ENCODE measurements around the gene SNX25.

DNA sequence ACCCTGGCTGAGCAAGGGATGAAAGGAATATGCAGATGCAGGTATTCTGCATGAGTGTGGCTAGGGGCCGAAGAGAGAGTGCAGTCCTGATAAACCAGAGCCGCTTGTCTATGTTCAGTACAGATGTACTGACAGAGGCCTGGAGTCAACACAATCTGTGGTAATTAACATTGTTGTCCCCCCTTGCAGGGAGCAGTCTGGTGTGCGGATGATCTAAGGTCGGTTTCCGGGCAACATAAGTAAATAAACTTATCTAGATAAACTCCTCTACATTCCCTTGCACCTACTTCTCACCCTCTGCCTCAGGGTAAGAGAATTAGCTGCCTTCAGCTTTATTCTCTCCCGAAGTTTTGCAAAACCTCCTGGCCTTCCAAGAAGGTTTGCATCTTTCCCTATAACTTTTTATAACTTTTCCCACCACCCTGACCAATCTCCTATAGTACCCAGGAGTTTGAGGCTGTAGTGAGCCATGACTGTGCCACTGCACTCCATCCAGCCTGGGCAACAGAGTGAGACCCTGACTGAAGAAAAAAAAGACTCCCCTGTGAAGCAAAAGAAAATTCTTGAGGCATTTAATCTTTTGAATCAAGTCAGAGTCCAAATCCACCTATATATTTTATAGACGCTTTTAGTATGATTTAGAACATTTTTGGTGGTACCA lies 26.6 kb downstream of the SNX25 start:
- no peak for TF ChIP-seq POLR2A (IDR thresholded peaks at IDR 0.05)
- TF ChIP-seq, protein P1, sequence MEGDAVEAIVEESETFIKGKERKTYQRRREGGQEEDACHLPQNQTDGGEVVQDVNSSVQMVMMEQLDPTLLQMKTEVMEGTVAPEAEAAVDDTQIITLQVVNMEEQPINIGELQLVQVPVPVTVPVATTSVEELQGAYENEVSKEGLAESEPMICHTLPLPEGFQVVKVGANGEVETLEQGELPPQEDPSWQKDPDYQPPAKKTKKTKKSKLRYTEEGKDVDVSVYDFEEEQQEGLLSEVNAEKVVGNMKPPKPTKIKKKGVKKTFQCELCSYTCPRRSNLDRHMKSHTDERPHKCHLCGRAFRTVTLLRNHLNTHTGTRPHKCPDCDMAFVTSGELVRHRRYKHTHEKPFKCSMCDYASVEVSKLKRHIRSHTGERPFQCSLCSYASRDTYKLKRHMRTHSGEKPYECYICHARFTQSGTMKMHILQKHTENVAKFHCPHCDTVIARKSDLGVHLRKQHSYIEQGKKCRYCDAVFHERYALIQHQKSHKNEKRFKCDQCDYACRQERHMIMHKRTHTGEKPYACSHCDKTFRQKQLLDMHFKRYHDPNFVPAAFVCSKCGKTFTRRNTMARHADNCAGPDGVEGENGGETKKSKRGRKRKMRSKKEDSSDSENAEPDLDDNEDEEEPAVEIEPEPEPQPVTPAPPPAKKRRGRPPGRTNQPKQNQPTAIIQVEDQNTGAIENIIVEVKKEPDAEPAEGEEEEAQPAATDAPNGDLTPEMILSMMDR (IDR thresholded peaks at IDR 0.05) = no peak

Data from esophagus squamous epithelium (tissue), 4 donors.